Femur (tissue), 1 donor: Measurements from ENCODE around the gene SPATA33.
"Not testable (repeated sequence)": the region's sequence is repeated elsewhere in the genome, so short reads cannot be mapped to it uniquely, and the experiment has no call there.

Experiments
- DNase-seq: peaks from one replicate; pipeline ENCODE4 v3.0.0-alpha.2; 2017

SPATA33 gene

GRCh38 chr16:89629827-89630610, 27.6 kb upstream of the SPATA33 start:
- DNase-seq = no peak

GRCh38 chr16:89633064-89633631, 24.5 kb upstream of the SPATA33 start:
- DNase-seq = no peak

- DNase-seq = not testable (repeated sequence)
Measured at GRCh38 chr16:89634463-89635385, 22.9 kb upstream of the SPATA33 start.

DNA sequence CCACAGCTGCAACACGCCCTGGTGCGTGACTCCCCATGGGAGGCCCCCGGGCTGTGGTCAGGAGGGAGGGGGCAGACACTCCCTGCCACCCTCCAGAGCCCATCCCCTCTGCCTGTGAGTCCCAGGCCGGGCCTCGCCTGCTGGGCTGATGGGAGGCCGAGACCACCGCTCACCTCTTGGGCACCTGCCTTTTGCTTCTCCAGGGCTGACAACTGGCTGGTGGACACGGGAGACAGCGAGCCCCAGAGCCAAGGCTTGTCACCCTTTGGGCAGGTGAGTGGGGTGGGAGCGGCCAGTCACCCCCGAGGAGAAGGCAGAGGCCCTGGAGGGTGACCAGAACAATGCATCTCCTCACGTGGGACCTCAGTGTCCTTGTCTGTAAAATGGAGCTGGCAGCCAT, 21.0 kb upstream of the SPATA33 start:
- DNase-seq = no peak

GRCh38 chr16:89637379-89637778, 20.3 kb upstream of the SPATA33 start:
- no peak for DNase-seq

DNA sequence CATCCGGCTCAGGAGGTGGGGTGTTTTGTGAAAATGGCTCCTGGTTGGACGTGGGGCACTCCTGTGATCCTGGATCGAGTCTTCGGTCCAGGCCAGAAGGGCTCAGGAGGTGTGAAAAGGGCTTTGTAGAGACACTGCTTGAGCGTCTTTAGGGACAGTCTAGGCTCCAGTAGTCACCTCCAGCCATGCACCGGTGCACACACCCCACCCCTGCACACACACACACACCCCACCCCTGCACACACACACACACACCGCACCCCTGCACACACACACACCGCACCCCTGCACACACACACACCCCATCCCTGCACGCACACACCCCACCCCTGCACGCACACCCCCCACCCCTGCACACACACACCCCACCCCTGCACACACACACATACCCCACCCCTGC, 19.2 kb upstream of the SPATA33 start:
- no peak for DNase-seq

DNA sequence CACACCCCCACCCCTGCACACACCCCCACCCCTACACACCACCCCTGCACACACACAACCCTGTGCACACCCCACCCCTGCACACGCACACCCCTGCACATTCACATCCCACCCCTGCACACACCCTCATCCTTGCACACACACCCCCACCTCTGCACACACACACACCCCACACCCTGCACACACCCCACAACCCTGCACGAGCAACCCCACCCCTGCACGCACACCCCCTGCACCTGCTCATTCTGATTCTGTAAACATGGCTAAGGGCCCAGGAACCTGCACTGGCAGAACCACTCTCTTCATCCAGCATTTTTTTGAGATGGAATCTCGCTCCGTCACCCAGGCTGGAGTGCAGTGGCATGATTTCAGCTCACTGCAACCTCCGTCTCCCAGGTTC, 18.3 kb upstream of the SPATA33 start:
- DNase-seq = no peak

GRCh38 chr16:89641458-89642119, 16.0 kb upstream of the SPATA33 start:
- no peak for DNase-seq

DNA sequence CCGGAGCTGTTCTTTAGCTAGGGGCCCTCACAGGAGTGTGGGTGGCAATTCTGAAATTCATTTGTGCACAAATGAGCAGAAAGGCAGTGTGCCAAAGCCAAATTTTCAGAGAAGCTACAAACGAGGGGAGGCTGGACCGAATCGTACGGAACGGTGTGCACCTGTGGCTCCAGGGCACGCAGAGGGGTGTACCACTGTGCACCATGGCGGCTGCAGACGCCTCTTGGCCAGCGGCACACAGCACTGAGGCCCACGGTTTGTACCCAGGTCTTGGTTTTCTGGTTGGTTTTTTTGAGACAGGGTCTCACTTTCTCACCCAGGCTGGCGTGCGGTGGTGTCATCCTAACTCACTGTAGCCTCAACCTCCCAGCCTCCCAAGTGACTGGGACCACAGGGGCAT, 15.1 kb upstream of the SPATA33 start:
- no peak for DNase-seq

DNA sequence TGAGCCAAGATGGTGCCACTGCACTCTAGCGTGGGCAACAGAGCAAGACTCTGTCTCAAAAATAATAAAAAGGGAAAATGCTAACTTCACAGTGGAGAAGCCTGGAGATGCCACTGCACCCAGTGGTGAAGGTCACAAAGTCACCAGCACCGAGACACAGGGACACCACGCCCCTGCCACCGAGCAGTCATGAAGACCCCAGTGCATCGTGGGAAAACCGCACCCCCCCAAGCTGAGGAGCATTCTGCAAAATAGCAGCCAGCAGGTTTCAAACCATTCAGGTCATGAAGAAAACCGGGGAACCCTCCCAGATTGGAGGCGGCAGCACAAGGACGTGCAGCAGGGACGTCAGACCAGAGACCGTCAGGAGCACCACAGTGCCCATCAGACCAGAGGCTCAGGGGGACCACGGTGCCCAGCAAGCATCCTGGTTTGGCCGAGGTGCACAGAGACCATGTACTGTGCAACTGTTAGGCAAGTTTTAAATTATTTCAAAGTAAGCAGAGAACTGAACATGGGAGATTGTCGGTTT, 13.8 kb upstream of the SPATA33 start:
- DNase-seq = no peak

DNA sequence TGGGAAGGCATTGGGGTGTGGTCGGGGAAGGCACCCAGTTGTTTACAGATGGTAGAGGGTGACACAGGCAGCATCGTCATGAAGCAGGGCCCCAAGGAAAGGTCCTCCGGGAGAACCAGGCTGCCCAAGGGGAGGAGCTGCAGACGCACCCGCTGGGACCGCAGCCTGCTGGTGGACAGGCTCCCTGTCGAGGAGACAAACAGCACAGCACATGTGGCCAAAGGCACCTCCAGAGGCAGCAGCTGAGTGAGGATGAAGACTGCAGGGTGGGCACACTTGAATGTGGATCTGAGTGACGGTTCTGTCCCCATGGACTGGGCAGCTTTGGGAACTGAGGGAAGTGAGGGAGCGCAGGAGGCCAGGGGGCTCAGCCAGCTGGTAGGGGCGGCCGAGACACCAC, 12.5 kb upstream of the SPATA33 start:
- no peak for DNase-seq

DNA sequence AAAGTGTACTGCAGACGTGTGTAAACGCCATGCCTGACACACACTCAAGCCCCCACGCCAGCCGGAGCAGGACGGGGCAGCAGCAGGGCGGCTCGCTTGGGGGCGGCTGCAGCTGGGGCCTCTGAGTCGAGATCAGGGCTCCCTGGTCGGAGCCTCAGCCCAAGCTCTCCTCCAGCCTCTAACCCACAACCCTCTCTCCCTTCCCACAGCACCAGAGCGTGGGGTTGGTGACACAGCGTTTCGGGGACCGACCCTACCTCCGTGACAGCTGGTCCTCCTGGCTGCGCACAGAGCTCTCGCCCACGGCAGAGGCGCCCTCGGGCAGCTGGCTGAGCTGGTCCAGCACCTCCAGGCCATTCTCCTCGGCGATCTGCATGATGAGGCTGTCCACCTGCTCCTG, 11.4 kb upstream of the SPATA33 start:
- DNase-seq = no peak

DNA sequence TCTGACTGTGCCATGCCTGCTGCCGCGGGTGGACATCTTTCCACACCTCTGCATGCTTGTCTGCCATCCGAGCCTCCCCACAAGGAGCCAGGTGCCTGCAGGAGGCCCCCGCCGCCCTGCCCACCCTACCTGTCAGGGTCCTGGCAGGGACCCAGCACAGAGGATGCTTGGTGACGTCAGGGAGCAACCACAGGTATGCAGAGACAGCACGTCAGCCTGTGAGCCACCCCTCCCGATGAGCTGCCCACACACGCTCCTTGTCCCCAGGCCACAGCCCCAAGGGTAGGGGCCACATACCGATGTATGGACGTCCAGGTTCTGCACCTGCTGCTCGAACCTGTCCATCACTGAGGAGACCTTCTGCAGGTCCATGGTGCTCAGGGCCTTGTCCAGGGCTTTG, 10.7 kb upstream of the SPATA33 start:
- no peak for DNase-seq

DNA sequence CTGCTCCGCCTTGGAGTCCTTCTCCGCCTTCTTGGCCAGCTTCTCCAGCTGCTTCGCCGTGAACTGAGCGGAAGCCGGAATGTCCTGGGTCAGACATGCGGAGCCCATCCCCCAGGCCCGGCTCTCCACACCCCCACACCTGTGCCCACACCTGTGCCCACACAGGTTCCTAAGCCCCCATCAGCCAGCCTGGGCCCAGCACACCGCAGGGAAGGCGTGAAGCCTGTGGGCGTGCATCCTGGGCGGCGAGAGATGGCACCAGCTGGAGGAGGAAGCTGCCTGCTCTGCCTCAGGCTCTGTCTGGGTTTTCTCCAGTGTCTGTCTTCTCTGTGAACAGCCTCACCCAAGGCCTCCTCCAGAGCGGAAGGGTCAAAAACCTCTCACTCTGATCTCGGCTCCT, 6.1 kb upstream of the SPATA33 start:
- DNase-seq = no peak

DNA sequence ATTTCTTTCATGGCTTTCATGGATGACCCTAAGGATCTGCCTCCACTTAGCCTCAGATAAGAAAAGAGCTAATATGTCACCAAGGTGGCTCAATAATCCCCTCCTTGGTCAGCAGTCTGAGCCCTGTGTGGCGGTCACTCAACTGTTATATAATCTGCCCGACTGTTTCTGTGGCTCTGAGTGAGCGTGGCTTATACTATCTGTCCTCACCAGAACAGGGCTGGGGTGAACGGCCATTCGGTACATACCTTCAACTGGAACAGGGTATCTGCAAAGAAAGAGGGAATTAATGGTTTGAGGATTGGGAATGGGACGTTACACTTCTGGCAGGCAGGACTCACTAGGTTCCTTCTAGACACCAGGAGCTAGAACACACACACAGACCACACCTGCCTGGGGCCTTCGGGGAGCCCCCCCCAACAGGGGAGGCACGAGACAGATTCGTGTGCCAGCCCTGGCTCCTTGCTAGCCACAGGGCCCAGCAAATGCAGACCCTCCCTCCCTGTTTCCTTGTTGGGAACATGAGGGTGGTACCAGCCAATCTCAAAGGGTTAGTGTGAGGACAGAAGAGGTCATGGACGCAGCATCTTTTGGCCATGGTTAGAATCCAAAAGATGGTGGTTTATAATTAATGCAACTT, 3.9 kb upstream of the SPATA33 start:
- no peak for DNase-seq

DNA sequence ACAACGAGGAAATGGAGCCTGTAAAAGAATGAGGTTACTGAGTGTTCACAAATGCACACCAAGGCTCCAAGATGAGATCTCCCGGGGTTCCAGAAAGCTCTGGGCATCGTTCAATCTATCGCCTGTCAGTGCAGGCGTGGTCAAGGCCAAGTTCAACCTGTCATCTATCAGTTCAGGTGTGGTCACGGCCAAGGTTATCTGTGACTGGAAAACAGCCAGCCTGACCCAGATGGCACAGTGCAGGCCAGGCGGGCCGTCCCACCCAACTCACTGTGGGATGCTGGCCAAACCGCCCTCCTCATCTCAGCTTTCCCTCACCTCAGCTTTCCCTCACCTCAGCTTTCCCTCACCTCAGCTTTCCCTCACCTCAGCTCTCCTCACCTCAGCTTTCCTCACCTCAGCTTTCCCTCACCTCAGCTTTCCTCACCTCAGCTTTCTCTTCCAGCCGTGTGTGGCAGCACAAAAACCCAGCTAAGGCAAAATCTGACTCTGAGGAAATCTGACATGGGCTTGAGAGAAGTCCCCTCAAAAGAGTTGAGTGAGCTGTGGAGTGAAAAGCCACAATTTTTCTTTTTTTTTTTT, 2.5 kb upstream of the SPATA33 start:
- no peak for DNase-seq

DNA sequence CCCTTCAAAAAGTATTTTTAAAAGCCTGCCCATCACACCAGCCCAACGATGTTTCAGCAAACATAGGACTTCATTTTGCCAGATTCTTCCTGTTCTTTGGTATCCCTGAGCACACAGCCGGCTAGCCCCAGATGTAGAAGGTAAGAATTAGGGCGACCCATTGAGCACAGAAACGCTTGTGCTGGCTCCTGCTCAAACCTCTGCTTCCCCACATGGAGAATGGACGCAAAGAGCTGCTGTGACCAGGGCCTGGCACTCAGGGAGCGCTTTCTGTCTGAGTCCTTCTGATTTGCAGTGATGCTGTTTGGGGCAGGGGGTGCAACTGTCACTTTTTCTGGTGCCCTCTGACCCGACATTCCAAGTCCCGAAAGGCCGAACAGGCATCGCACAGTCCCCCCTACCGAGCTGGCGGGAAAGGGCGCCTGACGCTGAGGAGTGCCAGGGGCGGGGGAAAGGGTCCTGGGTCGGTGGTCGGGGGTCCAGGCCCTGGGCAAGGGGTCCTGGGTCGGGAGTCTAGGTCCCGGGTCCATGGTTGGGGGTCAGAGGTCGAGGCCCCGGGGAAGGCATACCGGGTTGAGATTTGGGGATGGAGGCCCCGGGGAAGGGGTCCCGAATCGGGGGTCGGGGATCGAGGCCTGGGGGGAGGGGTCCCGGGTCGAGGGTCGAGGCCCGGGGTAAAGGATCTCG, 1.1 kb upstream of the SPATA33 start:
- DNase-seq = no peak

- DNase-seq = no peak
Measured at GRCh38 chr16:89658221-89658879, 714 bp downstream of the SPATA33 start.

DNA sequence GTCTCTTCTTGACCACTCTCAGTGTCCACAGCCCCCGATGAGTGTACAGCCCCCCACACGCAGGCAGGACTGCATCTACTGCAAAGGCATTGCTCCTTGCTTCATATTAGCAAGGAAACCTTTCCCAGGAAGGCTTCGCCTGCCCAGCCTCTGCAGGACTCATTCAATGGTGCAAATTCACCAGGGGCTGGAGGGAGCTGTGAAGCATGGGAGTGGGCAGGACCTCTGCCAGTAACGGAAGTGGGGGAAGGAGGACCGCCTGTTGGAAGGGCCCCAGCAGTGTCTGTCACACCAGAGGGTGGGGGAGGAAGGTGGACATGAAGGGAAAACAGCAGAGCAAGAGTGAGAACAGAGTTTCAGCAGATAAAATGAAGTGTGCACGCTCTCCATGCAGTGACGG, 2.5 kb downstream of the SPATA33 start:
- DNase-seq = no peak

- DNase-seq = no peak
Measured at GRCh38 chr16:89661215-89661614, 3.6 kb downstream of the SPATA33 start.

GRCh38 chr16:89664238-89664637, 6.6 kb downstream of the SPATA33 start:
- DNase-seq = not testable (repeated sequence)
